Esophagus (tissue), 2 donors: Measurements from ENCODE around the gene BMPER. TPM values are rescaled to one million over a fixed set of nuclear protein-coding genes. Genes with fewer than 3 reads are reported as not detected.
"Not testable (repeated sequence)": the region's sequence is repeated elsewhere in the genome, so short reads cannot be mapped to it uniquely, and the experiment has no call there.

Source experiments
- H3K27ac ChIP-seq, 2 donors: one replicate each; pipeline ENCODE4 v1.5.1; 2013; ENCODE audit warnings: low read depth in 2 of 2, mild to moderate bottlenecking in 2 of 2, inconsistent platforms in 1 of 2, low read length in 1 of 2, moderate library complexity in 1 of 2
- H3K27me3 ChIP-seq, 2 donors: one replicate each; pipeline ENCODE4 v1.6.1; 2013; ENCODE audit warnings: low read length in 2 of 2, control low read depth in 1 of 2, mild to moderate bottlenecking in 1 of 2; ENCODE audit not compliant: insufficient read depth in 2 of 2, control insufficient read depth in 1 of 2
- H3K36me3 ChIP-seq, 2 donors: one replicate each; pipeline ENCODE4 v1.6.1; 2013; ENCODE audit warnings: low read length in 1 of 2; ENCODE audit not compliant: control insufficient read depth in 2 of 2, insufficient read depth in 2 of 2
- H3K4me1 ChIP-seq, 2 donors: one replicate each; pipeline ENCODE4 v1.6.1; 2013; ENCODE audit warnings: low read length in 1 of 2; ENCODE audit not compliant: control insufficient read depth in 2 of 2, insufficient read depth in 2 of 2
- H3K4me3 ChIP-seq, 2 donors: one replicate each; pipeline ENCODE4 v1.5.1; 2013; ENCODE audit warnings: low read length in 2 of 2, mild to moderate bottlenecking in 2 of 2, low read depth in 1 of 2, moderate library complexity in 1 of 2
- H3K9me3 ChIP-seq, 2 donors: one replicate each; pipeline ENCODE4 v1.6.1; 2013; ENCODE audit warnings: mild to moderate bottlenecking in 2 of 2, low read depth in 1 of 2, low read length in 1 of 2, moderate library complexity in 1 of 2; ENCODE audit not compliant: control insufficient read depth in 2 of 2, insufficient read depth in 1 of 2
- WGBS, 2 donors: extraction: QIAGEN DNeasy Blood & Tissue Kit; methylation state at CpG; one replicate each; pipeline ENCODE4 v1.1.7; 2013; 5-methylcytosine and 5-hydroxymethylcytosine counted together
- polyA plus RNA-seq, 2 donors: library from polyadenylated mRNA; stranded (reverse); fragments of 200-250 nt; gene quantifications; one replicate each; pipeline ENCODE4 v1.2.3, GENCODE V29; 2013
- donor health status: healthy with polysubstance abuse.
- donor health status: Bipolar disorder and iron deficiency.

The BMPER gene
- polyA plus RNA-seq, 2 donors, result 0.06 to 0.19 TPM

GRCh38 chr7:34162027-34162565 lies 256.8 kb downstream of the BMPER start:
- no peaks in the 10 kb centered on the region for H3K4me1 ChIP-seq

GRCh38 chr7:34162677-34163076 lies 257.3 kb downstream of the BMPER start:
- H3K4me1 ChIP-seq, result no peaks in the 10 kb centered on the region
- H3K27me3 ChIP-seq, result no peaks in the 10 kb centered on the region
- H3K9me3 ChIP-seq, result peaks cover 0 to 4% of the 10 kb centered on the region in 2 donors
- no peak overlapping the region for H3K27ac ChIP-seq
- 75 to 78% methylated on average over 3 of the region's 3 CpGs for WGBS, 2 donors
- no peaks in the 10 kb centered on the region for H3K36me3 ChIP-seq
- H3K4me3 ChIP-seq, result no peak overlapping the region

More at GRCh38 chr7:34162027-34162565, 256.8 kb downstream of the BMPER start:
- Histone ChIP-seq H3K27me3 (no peaks in the 10 kb centered on the region), H3K27ac (no peak overlapping the region), H3K36me3 (no peaks in the 10 kb centered on the region), H3K9me3 (peaks cover 0 to 4% of the 10 kb centered on the region in 2 donors), H3K4me3 (no peak overlapping the region)
- 78 to 84% methylated on average over 5 of the region's 5 CpGs for WGBS, 2 donors

GRCh38 chr7:34163956-34164355 lies 258.6 kb downstream of the BMPER start:
- no peak overlapping the region for H3K27ac ChIP-seq
- 61 to 78% methylated on average over 1 of the region's 1 CpG for WGBS, 2 donors
- H3K4me1 ChIP-seq, result no peaks in the 10 kb centered on the region
- H3K4me3 ChIP-seq, result no peak overlapping the region
- H3K27me3 ChIP-seq, result no peaks in the 10 kb centered on the region
- H3K36me3 ChIP-seq, result no peaks in the 10 kb centered on the region
- H3K9me3 ChIP-seq, result peaks cover 0 to 4% of the 10 kb centered on the region in 2 donors

GRCh38 chr7:34165466-34165865 lies 260.1 kb downstream of the BMPER start:
- Histone ChIP-seq H3K27me3 (no peaks in the 10 kb centered on the region), H3K4me3 (no peak overlapping the region), H3K36me3 (no peaks in the 10 kb centered on the region), H3K4me1 (no peaks in the 10 kb centered on the region), H3K9me3 (peaks cover 0 to 4% of the 10 kb centered on the region in 2 donors), H3K27ac (no peak overlapping the region)
- WGBS, 2 donors, result 81 to 93% methylated on average over 1 of the region's 1 CpG

DNA sequence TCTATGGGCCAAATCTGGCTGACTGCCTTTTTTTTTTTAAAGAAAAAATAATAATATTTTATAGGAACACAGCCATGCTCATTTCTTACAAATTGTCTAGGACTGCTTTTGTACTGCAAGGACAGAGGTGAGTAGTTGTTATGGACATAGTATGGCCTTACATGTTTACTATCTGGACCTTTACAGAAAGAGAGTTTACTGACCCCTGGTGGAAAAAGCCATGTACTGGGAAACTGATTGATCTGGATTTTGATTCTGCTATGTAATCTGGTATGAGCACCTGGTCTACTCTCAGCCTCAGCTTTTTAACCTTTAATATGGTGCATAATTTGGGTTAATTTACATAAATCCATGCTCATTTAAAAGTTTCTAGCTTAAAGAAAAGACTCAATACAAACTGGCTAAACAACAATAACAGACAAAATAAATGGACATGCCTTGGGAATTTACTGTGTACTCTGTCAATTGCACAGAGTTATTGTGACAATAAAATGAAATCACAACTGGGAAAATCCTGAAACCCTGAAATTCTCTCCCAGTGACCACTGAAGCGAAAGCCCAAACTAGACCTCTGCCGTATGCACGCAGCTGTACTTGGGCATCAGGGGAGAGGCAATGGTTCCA lies 260.7 kb downstream of the BMPER start:
- no peak overlapping the region for H3K4me3 ChIP-seq
- WGBS, 2 donors, result 93 to 96% methylated on average over 3 of the region's 3 CpGs
- H3K27me3 ChIP-seq, result no peaks in the 10 kb centered on the region
- H3K4me1 ChIP-seq, result no peaks in the 10 kb centered on the region
- H3K36me3 ChIP-seq, result no peaks in the 10 kb centered on the region
- H3K9me3 ChIP-seq, result no peaks in the 10 kb centered on the region
- no peak overlapping the region for H3K27ac ChIP-seq

DNA sequence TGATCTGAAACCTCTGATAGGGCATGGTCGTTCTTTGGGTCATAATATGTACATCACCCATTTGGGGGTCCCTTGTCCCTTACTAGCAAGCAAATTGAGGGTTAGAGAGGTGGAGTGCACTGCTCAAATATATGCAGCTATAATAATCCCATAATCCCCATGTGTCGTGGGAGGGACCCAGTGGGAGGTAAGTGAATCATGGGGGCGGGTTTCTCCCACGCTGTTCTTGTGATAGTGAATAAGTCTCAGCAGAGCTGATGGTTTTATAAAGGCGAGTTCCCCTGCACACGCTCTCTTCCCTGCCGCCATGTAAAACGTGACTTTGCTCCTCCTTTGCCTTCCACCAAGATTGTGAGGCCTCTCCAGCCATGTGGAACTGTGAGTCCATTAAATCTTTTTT lies 262.7 kb downstream of the BMPER start:
- Histone ChIP-seq H3K4me3 (no peak overlapping the region), H3K27ac (no peak overlapping the region), H3K9me3 (no peaks in the 10 kb centered on the region), H3K36me3 (no peaks in the 10 kb centered on the region), H3K4me1 (no peaks in the 10 kb centered on the region), H3K27me3 (no peaks in the 10 kb centered on the region)
- 78 to 80% methylated on average over 8 of the region's 8 CpGs for WGBS, 2 donors

GRCh38 chr7:34174688-34175616 lies 269.6 kb downstream of the BMPER start:
- not testable (repeated sequence) for H3K27me3 ChIP-seq, H3K4me3 ChIP-seq, H3K9me3 ChIP-seq, H3K36me3 ChIP-seq, H3K4me1 ChIP-seq, H3K27ac ChIP-seq
- WGBS, 2 donors, result 79 to 80% methylated on average over 24 to 29 of the region's 32 CpGs

GRCh38 chr7:34175837-34176236 lies 270.5 kb downstream of the BMPER start:
- H3K9me3 ChIP-seq, result no peaks in the 10 kb centered on the region
- H3K36me3 ChIP-seq, result no peaks in the 10 kb centered on the region
- 64 to 65% methylated on average over 3 of the region's 3 CpGs for WGBS, 2 donors
- H3K27me3 ChIP-seq, result no peaks in the 10 kb centered on the region
- no peak overlapping the region for H3K4me3 ChIP-seq
- no peaks in the 10 kb centered on the region for H3K4me1 ChIP-seq
- H3K27ac ChIP-seq, result no peak overlapping the region

DNA sequence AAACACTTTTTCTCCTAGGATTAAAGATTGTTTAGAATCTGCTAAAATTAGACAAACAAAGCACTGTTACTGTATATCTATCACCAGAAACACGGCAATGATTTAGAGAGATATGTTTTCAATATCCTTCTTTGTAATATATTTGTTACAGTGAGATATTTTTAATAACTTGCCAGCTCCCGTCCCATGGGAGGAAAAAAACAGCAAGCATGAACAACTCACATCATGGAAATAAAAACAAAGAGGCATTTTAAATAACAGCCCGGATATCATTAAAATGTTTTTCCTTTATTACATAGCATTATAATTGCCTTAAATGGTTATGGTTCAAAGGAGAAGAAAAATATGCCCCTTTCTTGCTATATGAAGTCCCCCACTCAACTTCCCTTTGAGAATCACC lies 272.1 kb downstream of the BMPER start:
- H3K4me3 ChIP-seq, result no peak overlapping the region
- no peaks in the 10 kb centered on the region for H3K4me1 ChIP-seq
- WGBS, 2 donors, result 51 to 62% methylated on average over 3 of the region's 3 CpGs

More for the DNA sequence above, 272.1 kb downstream of the BMPER start:
- Histone ChIP-seq H3K27ac (no peak overlapping the region), H3K9me3 (no peaks in the 10 kb centered on the region), H3K27me3 (no peaks in the 10 kb centered on the region), H3K36me3 (no peaks in the 10 kb centered on the region)
